Calu3 (cell line): Measurements from ENCODE around the gene SERPINB1. TPM values are rescaled to one million over a fixed set of nuclear protein-coding genes. Genes with fewer than 3 reads are reported as not detected.

Experiments
- BruUV-seq: library from RNA; stranded (reverse); fragments of 400-500 nt; replicated peaks from 2 replicates; lab custom pipeline; 2021; lab: Mats Ljungman, UMichigan
- CTCF ChIA-PET: fragments of 300-600 bp; sonication (Branson Sonifier 250); formaldehyde crosslinking; loops from one replicate; lab custom pipeline; 2022; ENCODE audit warnings: antibody characterized with exemption; lab: Charles Lee
- DNase-seq: peaks from one replicate; pipeline ENCODE4 v3.0.0; 2022
- H3K27ac Mint-ChIP-seq: one replicate; pipeline ENCODE4 v1.8.0; 2022; ENCODE audit warnings: mixed read lengths; ENCODE audit not compliant: unreplicated experiment
- H3K27me3 Mint-ChIP-seq: one replicate; pipeline ENCODE4 v1.8.0; 2022; ENCODE audit warnings: mixed read lengths; ENCODE audit not compliant: unreplicated experiment
- H3K36me3 Mint-ChIP-seq: one replicate; pipeline ENCODE4 v1.8.0; 2022; ENCODE audit warnings: mild to moderate bottlenecking, moderate library complexity, mixed read lengths; ENCODE audit not compliant: insufficient read depth, unreplicated experiment
- H3K4me1 Mint-ChIP-seq: one replicate; pipeline ENCODE4 v1.8.0; 2022; ENCODE audit warnings: mild to moderate bottlenecking, low read depth, mixed read lengths; ENCODE audit not compliant: unreplicated experiment
- H3K4me3 Mint-ChIP-seq: one replicate; pipeline ENCODE4 v1.8.0; 2022; ENCODE audit warnings: mild to moderate bottlenecking, low read depth, moderate library complexity, mixed read lengths; ENCODE audit not compliant: unreplicated experiment
- H3K9me3 Mint-ChIP-seq: one replicate; pipeline ENCODE4 v1.8.0; 2022; ENCODE audit warnings: low read depth, mixed read lengths; ENCODE audit not compliant: unreplicated experiment
- CTCF ChIP-seq: fragments of 200-600 bp; IDR thresholded peaks from one replicate; pipeline ENCODE4 v1.8.0; 2022; ENCODE audit warnings: antibody characterized with exemption; ENCODE audit not compliant: unreplicated experiment
- intact Hi-C: fragments of 100-400 bp; cut with micrococcal nuclease; formaldehyde crosslinking; loops from one replicate; pipeline ENCODE4 v1.10.0; 2022; ENCODE audit not compliant: unreplicated experiment
- total RNA-seq: library from RNA; stranded (reverse); gene quantifications from 2 replicates; pipeline ENCODE4 v1.2.3, GENCODE V29; 2022

Gene SERPINB1
- total RNA-seq, 1 experiment from 2014 or later: 56.3 TPM

GRCh38 chr6:2817903-2818443, 23.7 kb downstream of the SERPINB1 start:
- BruUV-seq: no TSS peak

GRCh38 chr6:2816158-2816557, 25.5 kb downstream of the SERPINB1 start:
- intact Hi-C loops: no loop called here
- DNase-seq: no peak
- no peak for TF ChIP-seq CTCF
- no peak overlapping the region for H3K27ac Mint-ChIP-seq
- H3K27me3 Mint-ChIP-seq: no peaks in the 10 kb centered on the region
- H3K9me3 Mint-ChIP-seq: peaks cover 4% of the 10 kb centered on the region
- CTCF ChIA-PET: no interaction called here
- H3K36me3 Mint-ChIP-seq: no peaks in the 10 kb centered on the region
- peaks cover 35% of the 10 kb centered on the region for H3K4me1 Mint-ChIP-seq
- BruUV-seq: no TSS peak
- H3K4me3 Mint-ChIP-seq: no peak overlapping the region

More at GRCh38 chr6:2817903-2818443, 23.7 kb downstream of the SERPINB1 start:
- Mint-ChIP-seq H3K4me3 (peak overlapping the region; percentile 43), H3K9me3 (peaks cover 4% of the 10 kb centered on the region), H3K27ac (peak overlapping the region; percentile 90), H3K36me3 (no peaks in the 10 kb centered on the region), H3K4me1 (peaks cover 27% of the 10 kb centered on the region), H3K27me3 (no peaks in the 10 kb centered on the region)
- TF ChIP-seq CTCF: no peak
- DNase-seq: no peak
- CTCF ChIA-PET: interaction anchor here (1.0 to 1.6 kb wide), 2 partner anchors 24 to 27 kb away, joined by 5 to 9 read pairs; partner anchors contain the start of gene SERPINB1
- intact Hi-C loops: no loop called here

- no peak overlapping the region for H3K4me3 Mint-ChIP-seq
- peaks cover 4% of the 10 kb centered on the region for H3K9me3 Mint-ChIP-seq
- no peaks in the 10 kb centered on the region for H3K27me3 Mint-ChIP-seq
- H3K36me3 Mint-ChIP-seq: no peaks in the 10 kb centered on the region
- DNase-seq: no peak
- no peak overlapping the region for H3K27ac Mint-ChIP-seq
- peaks cover 42% of the 10 kb centered on the region for H3K4me1 Mint-ChIP-seq
- BruUV-seq: no TSS peak
- no peak for TF ChIP-seq CTCF
- CTCF ChIA-PET: no interaction called here
- intact Hi-C loops: no loop called here
Measured at GRCh38 chr6:2812695-2813094, 29.0 kb downstream of the SERPINB1 start.

- no TSS peak for BruUV-seq
- Mint-ChIP-seq H3K27me3 (no peaks in the 10 kb centered on the region), H3K4me1 (peaks cover 50% of the 10 kb centered on the region), H3K9me3 (no peaks in the 10 kb centered on the region), H3K27ac (peak overlapping the region; percentile 94), H3K4me3 (peak overlapping the region; percentile 16), H3K36me3 (no peaks in the 10 kb centered on the region)
- CTCF ChIA-PET: interaction anchor here (1.5 kb wide), 1 partner anchor 29 kb away, joined by 7 read pairs; no protein-coding TSS in a partner anchor
- peak; percentile 71 for DNase-seq
- intact Hi-C loops: no loop called here
- no peak for TF ChIP-seq CTCF
Measured at GRCh38 chr6:2810092-2810671, 31.5 kb downstream of the SERPINB1 start.
